Left renal cortex interstitium (tissue), 4 donors: Measurements from ENCODE around the gene ZNF683. TPM values are rescaled to one million over a fixed set of nuclear protein-coding genes. Genes with fewer than 3 reads are reported as not detected.

Experiments used
- DNase-seq, 4 donors: peaks; one replicate each; pipeline ENCODE4 v3.0.0-alpha.2; 2013; ENCODE audit warnings: low read depth in 4 of 4, low spot score in 2 of 4, missing footprints in 1 of 4
- polyA plus RNA-seq, 4 donors: library from polyadenylated mRNA; unstranded; fragments of 120-200 nt; gene quantifications; one replicate each; pipeline ENCODE4 v1.2.1, GENCODE V29; 2013; ENCODE audit not compliant: insufficient read length in 4 of 4

ZNF683 gene
- polyA plus RNA-seq, 4 donors, result 0.14 TPM; not detected in 3

DNA sequence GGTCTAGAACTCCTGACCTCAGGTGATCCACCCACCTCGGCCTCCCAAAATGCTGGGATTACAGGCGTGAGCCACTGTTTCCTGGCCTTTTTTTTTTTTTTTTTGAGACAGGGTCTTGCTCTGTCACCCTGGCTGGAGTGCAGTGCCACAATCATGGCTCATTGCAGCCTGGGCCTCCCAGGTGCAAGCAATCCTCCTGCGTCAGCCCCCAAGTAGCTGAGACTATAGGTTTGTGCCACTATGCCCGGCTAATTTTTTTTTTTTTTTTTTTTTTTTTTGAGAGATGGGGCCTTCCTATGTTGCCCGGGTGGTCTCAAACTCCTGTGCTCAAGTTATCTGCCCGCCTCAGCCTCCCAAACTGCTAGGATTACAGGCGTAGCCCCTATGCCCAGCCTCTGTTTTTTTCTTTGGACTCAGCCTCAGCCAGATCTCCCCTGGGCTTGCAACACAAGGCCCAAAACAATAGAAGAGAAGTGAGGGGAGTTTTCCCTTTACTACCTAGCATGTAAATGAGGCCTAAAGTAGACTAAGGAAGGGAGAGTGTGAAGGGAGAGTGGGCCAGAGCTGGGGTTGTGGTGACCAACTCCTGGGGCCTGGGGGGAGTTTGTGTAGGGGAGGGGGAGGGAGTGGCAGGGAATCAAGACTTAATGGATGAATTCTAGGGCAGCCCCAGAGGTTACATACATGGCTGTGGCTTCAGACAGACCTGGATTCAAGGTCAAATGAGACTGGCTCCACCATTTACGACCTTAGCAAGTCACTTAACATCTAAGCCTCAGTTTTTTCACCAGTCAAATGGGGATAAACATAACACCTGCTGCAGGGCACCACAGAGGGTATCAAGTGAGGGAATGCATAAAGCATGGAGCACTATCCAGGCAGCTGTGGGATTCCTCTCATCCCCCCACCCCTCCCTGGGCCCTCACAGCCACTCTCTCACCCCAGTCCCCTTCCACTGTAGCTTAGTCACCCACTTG is 56.4 kb downstream of the ZNF683 start:
- no peak for DNase-seq

- no peak for DNase-seq
Measured at GRCh38 chr1:26314501-26314900, 58.0 kb downstream of the ZNF683 start.

Other genes starting within 250 kb of the ZNF683 start
- 1 to 10 TPM; 1.0 to 2.2 (median 1.3) TPM for gene FAM110D, start 213.7 kb downstream of the ZNF683 start, polyA plus RNA-seq
- under 1 TPM in 3 of 4 donors, not detected in 1; 0.22 to 0.40 (median 0.23) TPM for gene C1orf232, start 203.8 kb downstream of the ZNF683 start, polyA plus RNA-seq
- 10 to 100 TPM; 14.3 to 27.1 (median 19.5) TPM for gene ZNF593, start 202.8 kb downstream of the ZNF683 start, polyA plus RNA-seq
- 1 to 10 TPM in 1 of 4 donors, under 1 TPM in 3; 0.41 to 1.4 (median 0.71) TPM for gene ZNF593OS, start 200.9 kb downstream of the ZNF683 start, polyA plus RNA-seq
- 10 to 100 TPM in 3 of 4 donors, 1 to 10 TPM in 1; 9.4 to 24.4 (median 15.5) TPM for gene CNKSR1, start 195.3 kb downstream of the ZNF683 start, polyA plus RNA-seq
- under 1 TPM in 3 of 4 donors, not detected in 1; 0.13 to 0.17 (median 0.16) TPM for gene CATSPER4, start 182.1 kb downstream of the ZNF683 start, polyA plus RNA-seq
- 10 to 100 TPM; 11.7 to 23.1 (median 19.2) TPM for gene CEP85, start 138.6 kb downstream of the ZNF683 start, polyA plus RNA-seq
- 100 to 1,000 TPM in 2 of 4 donors, 10 to 100 TPM in 2; 85.5 to 114 (median 100) TPM for gene SH3BGRL3, start 92.7 kb downstream of the ZNF683 start, polyA plus RNA-seq
- gene UBXN11, start 66.1 kb downstream of the ZNF683 start, polyA plus RNA-seq, result 10 to 100 TPM; 30.4 to 58.2 (median 44.6) TPM
- gene CD52, start 54.8 kb downstream of the ZNF683 start, polyA plus RNA-seq, result 1 to 10 TPM; 1.7 to 9.6 (median 5.3) TPM
- gene CRYBG2, start 18.6 kb downstream of the ZNF683 start, polyA plus RNA-seq, result 1 to 10 TPM in 1 of 4 donors, under 1 TPM in 3; 0.44 to 1.1 (median 0.79) TPM
- under 1 TPM; 0.04 to 0.14 (median 0.08) TPM for gene LIN28A, start 38.1 kb upstream of the ZNF683 start, polyA plus RNA-seq
- gene DHDDS, start 59.6 kb upstream of the ZNF683 start, polyA plus RNA-seq, result 10 to 100 TPM; 29.6 to 43.2 (median 39.2) TPM
- gene HMGN2, start 99.7 kb upstream of the ZNF683 start, polyA plus RNA-seq, result 1,000 to 10,000 TPM; 1,053 to 1,182 (median 1,119) TPM
- gene RPS6KA1, start 157.0 kb upstream of the ZNF683 start, polyA plus RNA-seq, result 10 to 100 TPM; 20.3 to 30.2 (median 21.8) TPM